ENCODE measurements around the gene KRT28.

DNA sequence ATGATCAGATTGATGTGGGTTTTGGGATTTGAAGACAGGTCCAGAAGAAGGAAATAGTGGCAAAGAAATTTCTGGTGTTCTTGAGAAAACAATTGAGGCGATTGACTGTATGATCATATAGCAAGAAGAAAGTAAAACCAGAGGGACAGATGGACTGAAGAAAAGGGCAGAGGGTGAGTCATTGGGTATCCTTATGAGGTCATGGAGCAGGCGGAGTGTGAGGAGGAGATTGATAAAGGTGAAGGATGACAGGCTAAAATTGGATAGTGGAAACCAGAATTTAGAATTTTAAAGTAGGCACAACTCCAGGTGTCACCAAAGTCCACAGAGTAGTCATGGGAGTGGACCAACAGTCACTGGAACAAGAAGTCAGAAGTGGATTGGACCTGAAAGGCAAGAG, 1.4 kb upstream of the KRT28 start:
- TF ChIP-seq, protein P1, sequence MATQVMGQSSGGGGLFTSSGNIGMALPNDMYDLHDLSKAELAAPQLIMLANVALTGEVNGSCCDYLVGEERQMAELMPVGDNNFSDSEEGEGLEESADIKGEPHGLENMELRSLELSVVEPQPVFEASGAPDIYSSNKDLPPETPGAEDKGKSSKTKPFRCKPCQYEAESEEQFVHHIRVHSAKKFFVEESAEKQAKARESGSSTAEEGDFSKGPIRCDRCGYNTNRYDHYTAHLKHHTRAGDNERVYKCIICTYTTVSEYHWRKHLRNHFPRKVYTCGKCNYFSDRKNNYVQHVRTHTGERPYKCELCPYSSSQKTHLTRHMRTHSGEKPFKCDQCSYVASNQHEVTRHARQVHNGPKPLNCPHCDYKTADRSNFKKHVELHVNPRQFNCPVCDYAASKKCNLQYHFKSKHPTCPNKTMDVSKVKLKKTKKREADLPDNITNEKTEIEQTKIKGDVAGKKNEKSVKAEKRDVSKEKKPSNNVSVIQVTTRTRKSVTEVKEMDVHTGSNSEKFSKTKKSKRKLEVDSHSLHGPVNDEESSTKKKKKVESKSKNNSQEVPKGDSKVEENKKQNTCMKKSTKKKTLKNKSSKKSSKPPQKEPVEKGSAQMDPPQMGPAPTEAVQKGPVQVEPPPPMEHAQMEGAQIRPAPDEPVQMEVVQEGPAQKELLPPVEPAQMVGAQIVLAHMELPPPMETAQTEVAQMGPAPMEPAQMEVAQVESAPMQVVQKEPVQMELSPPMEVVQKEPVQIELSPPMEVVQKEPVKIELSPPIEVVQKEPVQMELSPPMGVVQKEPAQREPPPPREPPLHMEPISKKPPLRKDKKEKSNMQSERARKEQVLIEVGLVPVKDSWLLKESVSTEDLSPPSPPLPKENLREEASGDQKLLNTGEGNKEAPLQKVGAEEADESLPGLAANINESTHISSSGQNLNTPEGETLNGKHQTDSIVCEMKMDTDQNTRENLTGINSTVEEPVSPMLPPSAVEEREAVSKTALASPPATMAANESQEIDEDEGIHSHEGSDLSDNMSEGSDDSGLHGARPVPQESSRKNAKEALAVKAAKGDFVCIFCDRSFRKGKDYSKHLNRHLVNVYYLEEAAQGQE (IDR thresholded peaks at IDR 0.05; ENCODE audit: unreplicated experiment), result no peak
- TF ChIP-seq, protein P2, sequence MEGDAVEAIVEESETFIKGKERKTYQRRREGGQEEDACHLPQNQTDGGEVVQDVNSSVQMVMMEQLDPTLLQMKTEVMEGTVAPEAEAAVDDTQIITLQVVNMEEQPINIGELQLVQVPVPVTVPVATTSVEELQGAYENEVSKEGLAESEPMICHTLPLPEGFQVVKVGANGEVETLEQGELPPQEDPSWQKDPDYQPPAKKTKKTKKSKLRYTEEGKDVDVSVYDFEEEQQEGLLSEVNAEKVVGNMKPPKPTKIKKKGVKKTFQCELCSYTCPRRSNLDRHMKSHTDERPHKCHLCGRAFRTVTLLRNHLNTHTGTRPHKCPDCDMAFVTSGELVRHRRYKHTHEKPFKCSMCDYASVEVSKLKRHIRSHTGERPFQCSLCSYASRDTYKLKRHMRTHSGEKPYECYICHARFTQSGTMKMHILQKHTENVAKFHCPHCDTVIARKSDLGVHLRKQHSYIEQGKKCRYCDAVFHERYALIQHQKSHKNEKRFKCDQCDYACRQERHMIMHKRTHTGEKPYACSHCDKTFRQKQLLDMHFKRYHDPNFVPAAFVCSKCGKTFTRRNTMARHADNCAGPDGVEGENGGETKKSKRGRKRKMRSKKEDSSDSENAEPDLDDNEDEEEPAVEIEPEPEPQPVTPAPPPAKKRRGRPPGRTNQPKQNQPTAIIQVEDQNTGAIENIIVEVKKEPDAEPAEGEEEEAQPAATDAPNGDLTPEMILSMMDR (conservative IDR thresholded peaks at IDR 0.05; ENCODE audit: low read depth in 2 of 2), result no peak
- TF ChIP-seq EZH2 (IDR thresholded peaks at IDR 0.05; ENCODE audit: low read depth, unreplicated experiment) (no peak), EZH2phosphoT487 (IDR thresholded peaks at IDR 0.05; ENCODE audit: unreplicated experiment) (no peak)

All from GM23338 (cell line).